HCT116 (cell line): Measurements from ENCODE around the gene ACACA. TPM values are rescaled to one million over a fixed set of nuclear protein-coding genes. Genes with fewer than 3 reads are reported as not detected.

Source experiments
- ATAC-seq: fragments of 200-7000 bp; cut with Tn5 transposase; 2 replicates; pipeline ENCODE4 v1.9.1; 2020; ENCODE audit warnings: mild to moderate bottlenecking, moderate library complexity
- BruUV-seq: library from RNA; stranded (reverse); fragments of 400-500 nt; replicated peaks from 2 replicates; lab custom pipeline; 2021; lab: Mats Ljungman, UMichigan
- CTCF ChIA-PET: fragments of 300-600 bp; sonication (Branson Sonifier 250); formaldehyde crosslinking; loops from one replicate; lab custom pipeline; 2021; ENCODE audit warnings: antibody characterized with exemption; lab: Charles Lee
- POLR2A ChIA-PET: fragments of 300-600, 350-600 bp; sonication (Branson Sonifier 250); formaldehyde crosslinking; loops from one replicate; lab custom pipeline; 2021; ENCODE audit warnings: antibody characterized with exemption; lab: Charles Lee
- RAD21 ChIA-PET, 2 experiments: fragments of 300-600 bp; sonication (Branson Sonifier 250); formaldehyde crosslinking; loops; one replicate each; lab custom pipeline; 2023; ENCODE audit warnings: low total read pairs in 2 of 2; ENCODE audit not compliant: uncharacterized antibody in 2 of 2, unreplicated experiment in 2 of 2, low non-redundant PET in 1 of 2; lab: Charles Lee
- DNase-seq: peaks from one replicate; pipeline ENCODE4 v3.0.0-alpha.2; 2010; ENCODE audit warnings: low read depth, low spot score
- H2AFZ ChIP-seq: fragments of 200-600 bp; shearing (Covaris generic), sonication (generic); 2 replicates; pipeline ENCODE4 v1.6.1; 2017; ENCODE audit warnings: low read depth, mixed run types, mixed read lengths, antibody characterized with exemption, low read length; ENCODE audit not compliant: poor library complexity, severe bottlenecking
- H3K27ac ChIP-seq: 2 replicates; pipeline ENCODE4 v1.5.1; 2012; ENCODE audit warnings: low read depth, low read length
- H3K27me3 ChIP-seq: fragments of 200-600 bp; sonication (generic); 2 replicates; pipeline ENCODE4 v1.6.1; 2016; ENCODE audit warnings: mixed run types, low read length, mixed read lengths; ENCODE audit not compliant: insufficient read depth
- H3K36me3 ChIP-seq, 2 experiments: fragments of 200-500 bp in 1 of 2; fragments of 200-600 bp in 1 of 2; sonication (Bioruptor generic) in 1 of 2; sonication (generic) in 1 of 2; 2 replicates each; pipeline versions ENCODE4 v1.5.1 to v1.6.1; 2014 to 2016; ENCODE audit warnings: low read length in 2 of 2, inconsistent platforms in 1 of 2, mixed read lengths in 1 of 2, mixed run types in 1 of 2; ENCODE audit not compliant: insufficient read depth in 2 of 2, control insufficient read depth in 1 of 2
- H3K4me1 ChIP-seq, 2 experiments: fragments of 200-600 bp in 1 of 2; sonication (generic) in 1 of 2; 2 replicates each; pipeline versions ENCODE4 v1.5.1 to v1.6.1; 2012 to 2017; ENCODE audit warnings: low read length in 2 of 2, inconsistent platforms in 1 of 2, mild to moderate bottlenecking in 1 of 2, mixed read lengths in 1 of 2, mixed run types in 1 of 2, moderate library complexity in 1 of 2; ENCODE audit not compliant: insufficient read depth in 2 of 2, control insufficient read depth in 1 of 2
- H3K4me2 ChIP-seq: fragments of 200-600 bp; sonication (generic); 2 replicates; pipeline ENCODE4 v1.6.1; 2017; ENCODE audit warnings: mixed run types, low read length, mixed read lengths
- H3K4me3 ChIP-seq, 2 experiments: fragments of 200-600 bp in 1 of 2; sonication (generic) in 1 of 2; replicated peaks in 1 of 2; 2 replicates each; pipeline ENCODE4 v1.5.1; 2011 to 2016; ENCODE audit warnings: low read length in 2 of 2, control low read depth in 1 of 2, low read depth in 1 of 2, mild to moderate bottlenecking in 1 of 2, mixed read lengths in 1 of 2, mixed run types in 1 of 2
- H3K79me2 ChIP-seq: fragments of 200-600 bp; sonication (generic); 2 replicates; pipeline ENCODE4 v1.6.1; 2017; ENCODE audit warnings: mild to moderate bottlenecking, mixed run types, low read length, moderate library complexity, mixed read lengths; ENCODE audit not compliant: insufficient read depth
- H3K9ac ChIP-seq: fragments of 200-600 bp; sonication (generic); 2 replicates; pipeline ENCODE4 v1.6.1; 2016; ENCODE audit warnings: low read length, mixed read lengths
- H3K9me2 ChIP-seq: fragments of 200-600 bp; sonication (generic), shearing (Covaris generic); 2 replicates; pipeline ENCODE4 v1.6.1; 2017; ENCODE audit warnings: mixed run types, mild to moderate bottlenecking, moderate library complexity; ENCODE audit not compliant: insufficient read depth
- H3K9me3 ChIP-seq, 2 experiments: fragments of 200-500 bp in 1 of 2; fragments of 200-600 bp in 1 of 2; sonication (Bioruptor generic) in 1 of 2; sonication (generic) in 1 of 2; 2 replicates each; pipeline ENCODE4 v1.6.1; 2014 to 2017; ENCODE audit warnings: low read length in 2 of 2, mixed read lengths in 2 of 2, inconsistent platforms in 1 of 2, low read depth in 1 of 2, mild to moderate bottlenecking in 1 of 2, mixed run types in 1 of 2, moderate library complexity in 1 of 2; ENCODE audit not compliant: control insufficient read depth in 1 of 2, insufficient read depth in 1 of 2
- H4K20me1 ChIP-seq: fragments of 200-600 bp; sonication (generic), shearing (Covaris generic); 2 replicates; pipeline ENCODE4 v1.6.1; 2017; ENCODE audit warnings: mixed run types, mild to moderate bottlenecking, moderate library complexity; ENCODE audit not compliant: insufficient read depth
- ATF3 ChIP-seq: IDR thresholded peaks from 2 replicates; pipeline ENCODE4 v1.6.1; 2012
- CBX3 ChIP-seq: IDR thresholded peaks from 2 replicates; pipeline ENCODE4 v1.6.1; 2012; ENCODE audit warnings: low read depth
- EZH2phosphoT487 ChIP-seq: fragments of 200-600 bp; IDR thresholded peaks from 2 replicates; pipeline ENCODE4 v1.6.1; 2018; ENCODE audit warnings: antibody characterized with exemption, borderline replicate concordance
- JUND ChIP-seq: IDR thresholded peaks from 2 replicates; pipeline ENCODE4 v1.6.1; 2012
- POLR2AphosphoS5 ChIP-seq: IDR thresholded peaks from 2 replicates; pipeline ENCODE4 v1.6.1; 2011; ENCODE audit warnings: mild to moderate bottlenecking, low read depth, low read length, moderate library complexity
- SP1 ChIP-seq: IDR thresholded peaks from 2 replicates; pipeline ENCODE4 v1.6.1; 2012; ENCODE audit warnings: low read depth
- SRF ChIP-seq: IDR thresholded peaks from 2 replicates; pipeline ENCODE4 v1.6.1; 2012; ENCODE audit warnings: low read depth
- YY1 ChIP-seq: IDR thresholded peaks from 2 replicates; pipeline ENCODE4 v1.6.1; 2011; ENCODE audit warnings: low read length, low read depth, moderate library complexity, mild to moderate bottlenecking; ENCODE audit not compliant: insufficient replicate concordance; ENCODE audit errors: extremely low read depth
- ZFX ChIP-seq: fragments of 450-650 bp; IDR thresholded peaks from 2 replicates; pipeline ENCODE4 v1.6.1; 2017
- intact Hi-C: fragments of 100-400 bp; cut with micrococcal nuclease; formaldehyde crosslinking; loops from 2 replicates; pipeline ENCODE4 v1.10.0; 2022
- total RNA-seq: library from RNA; stranded (reverse); gene quantifications from one replicate; pipeline ENCODE4 v1.2.1, GENCODE V29; 2021; ENCODE audit not compliant: unreplicated experiment

Gene ACACA
- total RNA-seq, 1 experiment from 2014 or later = 161 TPM

DNA sequence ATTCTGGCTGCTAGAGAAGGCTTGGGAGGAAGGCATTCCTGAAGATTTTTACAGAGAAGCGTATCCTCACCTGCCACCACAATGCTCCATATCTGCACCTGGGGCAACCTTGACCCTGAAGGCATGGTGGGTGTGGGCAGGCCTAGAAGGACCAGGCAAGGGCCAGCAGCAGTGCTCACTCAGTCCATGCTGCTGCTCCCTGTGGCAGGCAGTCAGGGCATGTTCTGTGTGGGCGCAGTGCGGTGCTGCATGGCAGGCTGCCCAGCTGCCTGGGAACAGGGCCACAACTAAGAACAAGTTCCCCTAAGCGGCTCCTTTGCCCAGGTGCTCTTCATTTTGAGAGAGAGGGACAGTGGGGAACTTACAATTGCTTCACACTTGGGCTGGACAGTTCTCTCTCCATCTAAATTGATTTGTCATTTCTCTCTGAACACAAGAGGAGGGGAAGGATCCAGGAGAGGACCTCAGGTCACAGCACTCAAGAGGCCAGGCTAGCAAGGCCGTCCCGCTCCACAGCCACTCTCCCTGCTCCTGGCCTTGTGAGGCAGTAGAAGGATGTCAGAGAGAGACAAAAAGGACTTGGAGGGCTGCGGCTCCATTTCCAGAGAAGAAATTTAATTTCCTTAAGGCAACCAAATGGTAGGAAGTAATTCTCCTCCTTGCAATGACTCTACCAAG is 299.1 kb downstream of the ACACA start:
- no peak for ATAC-seq
- Histone ChIP-seq H3K36me3 (peaks cover 25 to 38% of the 10 kb centered on the region in 2 experiments; a peak in 3 of 4 replicates), H3K4me3 (no peak overlapping the region)

GRCh38 chr17:37106049-37106448 is 300.6 kb downstream of the ACACA start:
- Histone ChIP-seq H3K4me2 (no peak overlapping the region), H3K9me3 (no peaks in the 10 kb centered on the region), H3K27me3 (no peaks in the 10 kb centered on the region), H3K9me2 (no peaks in the 10 kb centered on the region), H4K20me1 (no peaks in the 10 kb centered on the region), H3K79me2 (no peaks in the 10 kb centered on the region), H2AFZ (no peak overlapping the region), H3K27ac (no peak overlapping the region), H3K9ac (no peak overlapping the region), H3K36me3 (peaks cover 25 to 29% of the 10 kb centered on the region in 2 experiments; a peak in 3 of 4 replicates), H3K4me1 (no peaks in the 10 kb centered on the region), H3K4me3 (no peak overlapping the region)
- ATAC-seq (no peak), DNase-seq (no peak)
- intact Hi-C loops = no loop called here
- no peak for TF ChIP-seq POLR2AphosphoS5
- TF ChIP-seq JUND = no peak
- no peak for TF ChIP-seq SRF
- CTCF ChIA-PET = no interaction called here
- POLR2A ChIA-PET = no interaction called here
- no TSS peak for BruUV-seq
- RAD21 ChIA-PET = no interaction called here

More for the DNA sequence above, 299.1 kb downstream of the ACACA start:
- CTCF ChIA-PET = no interaction called here
- intact Hi-C loops = no loop called here
- no TSS peak for BruUV-seq
- Histone ChIP-seq H3K9me3 (no peaks in the 10 kb centered on the region), H3K9me2 (no peaks in the 10 kb centered on the region), H3K27ac (no peak overlapping the region), H3K9ac (no peak overlapping the region), H4K20me1 (no peaks in the 10 kb centered on the region), H3K27me3 (no peaks in the 10 kb centered on the region), H3K4me2 (no peak overlapping the region), H3K79me2 (no peaks in the 10 kb centered on the region), H2AFZ (no peak overlapping the region), H3K4me1 (no peaks in the 10 kb centered on the region)
- RAD21 ChIA-PET = no interaction called here
- DNase-seq = no peak
- TF ChIP-seq SRF (no peak), ZFX (no peak), CBX3 (no peak), SP1 (no peak), EZH2phosphoT487 (no peak), ATF3 (no peak), YY1 (no peak)
- POLR2A ChIA-PET = no interaction called here
